Left forelimb (tissue), 1 donor: Measurements from ENCODE around the gene SNAPC2.
"Not testable (repeated sequence)": the region's sequence is repeated elsewhere in the genome, so short reads cannot be mapped to it uniquely, and the experiment has no call there.

ENCODE experiments used
- DNase-seq: peaks from one replicate; pipeline ENCODE4 v3.0.0-alpha.2; 2018; ENCODE audit warnings: low spot score

SNAPC2 gene

DNA sequence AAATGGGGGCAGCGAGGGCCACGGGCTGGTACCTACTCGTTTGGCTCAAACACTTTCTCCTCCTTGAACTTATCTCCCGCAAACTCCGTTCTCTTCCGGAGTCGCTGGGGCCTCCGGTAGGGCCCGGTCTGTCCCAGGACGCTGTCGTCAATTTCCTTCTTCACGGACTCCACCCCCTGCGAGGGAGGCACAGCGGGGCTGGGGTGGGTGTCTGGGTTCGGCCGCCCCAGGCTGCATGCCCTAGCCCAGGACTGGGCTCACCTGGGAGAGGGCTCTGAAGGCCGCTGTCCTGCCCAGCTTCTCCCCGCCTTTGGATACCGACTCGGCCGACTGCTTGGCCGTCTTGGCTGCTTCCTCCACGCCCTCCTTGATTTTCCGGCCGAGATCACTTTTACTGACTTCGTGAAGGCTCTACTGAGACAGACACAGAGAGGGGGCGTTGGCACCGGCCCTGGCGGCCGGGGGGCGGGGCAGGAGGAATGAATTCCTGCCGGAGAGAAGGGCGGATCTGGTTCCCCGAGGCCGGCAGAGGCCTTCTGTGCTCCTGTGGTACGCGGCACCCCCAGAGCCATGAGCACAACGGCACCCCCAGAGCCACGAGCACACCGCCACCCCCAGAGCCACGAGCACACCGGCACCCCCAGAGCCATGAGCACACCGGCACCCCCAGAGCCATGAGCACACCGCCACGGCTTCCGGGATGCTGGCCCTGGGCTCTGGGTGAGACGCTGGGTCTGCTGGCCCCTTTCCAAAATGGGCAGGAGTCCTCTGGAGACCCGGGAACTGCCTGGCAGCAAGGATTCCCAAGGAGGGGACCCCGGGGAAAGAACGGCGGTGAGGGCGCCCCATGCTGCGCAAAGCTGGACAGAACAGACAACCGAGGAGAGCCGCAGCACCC lies 13.9 kb downstream of the SNAPC2 start:
- DNase-seq: no peak

DNA sequence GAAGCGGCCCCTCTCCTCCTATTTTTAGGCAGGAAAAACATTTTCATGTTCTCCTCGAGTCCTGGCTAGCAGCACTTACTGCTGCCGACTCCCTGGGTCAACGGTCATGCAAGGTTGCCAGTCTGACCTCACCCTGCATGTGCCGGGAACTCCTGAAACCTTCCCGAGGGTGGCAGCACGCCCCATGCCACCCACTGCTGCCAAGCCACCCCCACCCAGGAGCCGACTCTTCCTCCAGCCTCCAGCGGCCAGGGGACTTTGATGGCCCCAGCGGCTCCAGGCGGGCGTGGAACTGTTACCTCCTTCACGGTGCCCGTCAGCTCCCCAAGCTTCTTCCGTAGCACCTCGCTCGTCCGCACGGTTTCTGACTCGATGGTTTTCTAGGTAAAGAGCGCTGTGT lies 14.6 kb downstream of the SNAPC2 start:
- no peak for DNase-seq

DNA sequence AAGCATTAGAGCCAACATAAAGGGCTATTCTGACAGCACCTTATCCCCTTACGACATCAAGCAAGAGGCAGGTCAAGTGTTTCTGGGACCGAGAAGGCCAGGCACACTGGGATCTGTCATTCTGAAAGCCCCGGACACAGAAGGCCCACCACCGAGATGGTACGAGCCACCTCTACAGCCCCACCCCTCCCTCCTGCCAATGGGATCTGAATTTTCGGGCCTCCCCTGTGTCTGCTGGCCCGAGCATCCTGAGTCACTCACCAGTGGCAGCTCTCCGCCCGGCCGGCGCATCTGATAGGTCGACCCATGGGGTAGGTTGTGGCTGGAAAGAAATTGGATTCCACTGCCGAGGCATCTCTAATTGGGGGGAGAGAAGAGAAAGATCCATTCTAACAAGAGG lies 20.7 kb downstream of the SNAPC2 start:
- no peak for DNase-seq

DNA sequence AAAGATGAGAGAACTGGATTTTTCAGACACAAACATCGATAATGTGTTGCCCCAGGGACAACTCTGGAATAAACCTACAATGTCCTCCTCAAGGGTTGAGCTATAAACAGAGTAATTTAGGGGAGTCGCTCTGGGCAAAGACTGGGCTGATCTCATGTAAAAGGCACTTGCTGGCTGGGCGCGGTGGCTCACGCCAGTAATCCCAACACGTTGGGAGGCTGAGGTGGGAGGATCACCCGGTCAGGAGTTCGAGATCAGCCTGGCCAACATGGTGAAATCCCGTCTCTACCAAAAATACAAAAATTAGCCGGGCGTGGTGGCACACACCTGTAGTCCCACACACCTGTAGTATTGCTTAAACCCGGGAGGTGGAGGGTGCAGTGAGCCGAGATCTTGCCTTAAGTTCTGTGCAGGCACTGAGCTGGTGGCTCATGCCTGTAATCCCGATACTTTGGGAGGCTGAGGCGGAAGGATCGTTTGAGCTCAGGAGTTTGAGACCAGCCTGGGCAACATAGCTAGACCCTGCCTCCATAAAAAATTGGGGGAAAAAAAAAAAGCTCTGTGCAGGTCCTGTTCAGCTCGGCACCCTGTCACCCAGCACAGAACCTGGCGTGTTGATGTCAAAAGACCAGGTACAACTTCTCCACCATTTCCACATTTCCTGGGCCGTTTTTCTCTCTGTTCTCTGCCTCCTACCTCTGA lies 21.9 kb downstream of the SNAPC2 start:
- DNase-seq: no peak

DNA sequence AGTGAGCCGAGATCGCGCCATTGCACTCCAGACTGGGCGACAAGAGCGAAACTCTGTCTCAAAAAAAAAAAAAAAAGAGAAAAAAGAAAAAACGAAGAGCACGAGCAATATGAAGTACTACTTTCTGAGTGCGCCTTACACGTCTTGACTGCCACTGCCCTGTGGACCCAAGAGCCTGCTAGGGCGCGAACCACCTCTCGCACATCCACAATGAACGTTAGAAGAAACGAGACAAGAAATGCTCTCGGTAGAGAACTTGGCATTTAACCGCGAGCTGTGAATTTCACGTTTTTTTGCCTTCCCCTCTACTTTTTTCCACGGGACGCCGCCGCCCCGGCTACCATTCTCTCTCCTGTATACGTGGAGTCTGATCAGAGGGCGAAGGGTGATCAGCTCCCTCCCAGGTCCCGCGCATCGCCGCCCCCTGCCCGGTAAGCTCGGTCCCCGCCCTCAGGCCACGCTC lies 22.9 kb downstream of the SNAPC2 start:
- DNase-seq: no peak

DNA sequence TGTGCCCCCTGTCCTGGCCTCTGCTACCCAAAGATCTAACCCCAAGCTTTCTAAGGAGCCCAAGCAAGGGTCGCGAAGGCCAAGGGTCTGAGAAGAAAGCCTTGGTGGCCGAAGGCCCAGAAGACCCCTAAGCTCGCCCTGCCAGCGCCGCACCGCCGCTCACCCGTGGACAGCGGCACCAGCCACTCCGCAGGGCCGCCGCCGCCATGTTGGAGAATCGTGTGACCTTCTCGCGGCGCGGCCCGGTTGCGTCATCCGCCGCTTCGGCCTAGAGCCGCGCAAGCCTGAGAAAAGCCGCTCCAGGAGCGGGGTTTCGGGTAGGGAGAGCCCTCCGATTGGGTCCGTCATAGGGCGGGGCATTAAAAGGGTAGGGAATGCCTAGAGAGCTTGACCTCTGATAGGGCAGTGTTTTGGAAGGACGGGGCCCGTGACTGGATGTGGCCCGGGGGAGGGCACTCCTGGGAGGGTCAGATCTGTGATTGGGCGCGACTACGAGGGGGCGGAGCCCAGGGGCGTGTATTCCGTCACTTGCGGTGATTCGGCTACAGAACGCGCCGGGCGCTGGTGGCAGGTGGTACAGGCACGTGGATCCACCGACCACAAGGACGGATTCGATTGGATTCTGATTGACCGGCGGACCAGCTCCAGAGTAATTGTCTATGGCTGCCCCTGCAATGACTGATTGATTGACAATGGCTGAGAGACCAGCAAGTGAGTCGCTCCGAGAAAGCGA lies 23.5 kb downstream of the SNAPC2 start, which contains the start of gene TIMM44:
Gene TIMM44 (minus strand): TSS at position 223 of the 733 bp plus-strand sequence. CDS start 15 bp downstream, at position 208.
- peak; percentile 99 for DNase-seq

DNA sequence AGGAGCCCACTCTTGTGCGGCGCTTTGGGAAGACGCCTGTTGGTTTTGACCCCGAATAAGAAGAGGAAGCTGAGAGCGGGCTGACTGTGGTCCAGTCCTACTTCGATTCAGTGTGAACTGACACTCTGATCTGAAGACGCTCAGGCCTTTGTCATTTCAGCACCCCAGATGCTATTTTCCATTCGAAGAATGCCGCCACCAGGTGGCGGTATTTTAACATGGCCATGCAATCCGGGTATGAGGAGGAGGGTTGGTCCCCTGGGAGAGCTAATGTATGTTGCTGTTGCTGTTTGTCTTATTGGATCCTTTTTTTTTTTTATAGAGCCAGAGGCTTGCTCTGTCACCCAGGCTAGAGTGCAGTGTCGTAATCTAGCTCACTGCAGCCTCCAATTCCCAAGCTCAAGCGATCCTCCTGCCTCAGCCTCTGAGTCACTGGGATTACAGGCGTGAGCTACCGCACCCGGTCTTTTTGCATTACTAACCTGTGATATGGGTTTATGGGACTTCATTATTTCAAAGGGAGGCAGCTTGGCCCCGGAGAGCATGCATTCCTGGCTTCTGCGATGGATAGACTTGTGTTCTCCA lies 24.1 kb downstream of the SNAPC2 start:
- peak; percentile 87 for DNase-seq

DNA sequence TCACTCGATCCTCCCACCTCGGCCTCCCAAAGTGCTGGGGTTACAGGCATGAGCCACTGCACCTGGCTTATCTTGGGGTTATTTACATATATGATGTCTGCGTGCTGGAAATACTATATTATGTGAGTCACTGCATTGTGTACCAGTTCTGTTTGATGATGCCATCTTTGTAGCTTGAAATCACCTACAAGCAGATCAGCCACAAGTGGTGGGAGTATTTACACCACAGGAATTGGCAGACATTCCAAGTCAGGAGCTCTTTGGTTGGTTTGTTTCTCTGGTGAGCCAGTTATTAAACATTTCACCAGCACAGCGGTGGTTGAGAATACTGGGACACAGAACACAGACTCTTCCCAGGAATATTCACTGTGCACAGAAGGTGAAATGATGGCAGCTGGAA lies 27.8 kb downstream of the SNAPC2 start:
- DNase-seq: no peak

DNA sequence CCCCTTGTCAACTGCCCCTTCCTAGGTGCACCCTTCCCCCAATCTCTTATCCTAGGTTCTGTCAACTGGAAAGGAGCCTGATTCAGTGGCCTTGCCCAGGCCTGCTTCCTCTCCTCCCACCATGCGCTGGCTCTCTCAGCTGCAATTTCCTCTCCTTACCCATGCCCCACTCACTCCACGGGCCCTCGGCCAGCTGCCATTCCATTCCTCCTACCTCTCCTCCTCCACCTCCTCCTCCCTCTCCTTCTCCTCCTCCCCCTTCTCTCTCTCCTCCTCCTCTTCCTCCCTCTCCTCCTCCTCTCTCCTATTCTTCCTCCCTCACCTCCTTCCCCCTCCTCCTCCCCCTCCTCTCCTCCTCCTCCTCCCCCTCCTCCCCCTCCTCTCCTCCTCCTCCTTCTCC lies 32.9 kb downstream of the SNAPC2 start:
- DNase-seq: no peak

DNA sequence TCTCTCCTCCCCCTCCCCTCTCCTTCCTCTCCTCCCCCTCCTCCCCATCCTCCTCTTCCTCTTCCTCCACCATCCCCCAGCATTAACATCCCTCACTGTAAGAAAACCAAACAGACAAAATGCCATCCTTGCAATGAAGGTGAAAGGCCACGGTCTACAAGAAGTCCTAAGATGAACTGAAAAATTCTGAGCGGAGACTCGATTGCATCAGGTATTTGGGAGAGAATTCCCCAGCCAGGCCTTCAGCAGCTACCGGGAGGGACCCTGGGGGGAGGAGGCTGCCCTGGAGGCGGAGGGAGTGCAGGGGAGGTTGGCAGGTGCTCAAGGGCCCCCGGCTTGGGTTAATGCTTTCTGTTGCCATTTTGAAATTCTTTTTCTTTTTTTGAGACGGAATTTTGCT lies 33.4 kb downstream of the SNAPC2 start:
- no peak for DNase-seq

DNA sequence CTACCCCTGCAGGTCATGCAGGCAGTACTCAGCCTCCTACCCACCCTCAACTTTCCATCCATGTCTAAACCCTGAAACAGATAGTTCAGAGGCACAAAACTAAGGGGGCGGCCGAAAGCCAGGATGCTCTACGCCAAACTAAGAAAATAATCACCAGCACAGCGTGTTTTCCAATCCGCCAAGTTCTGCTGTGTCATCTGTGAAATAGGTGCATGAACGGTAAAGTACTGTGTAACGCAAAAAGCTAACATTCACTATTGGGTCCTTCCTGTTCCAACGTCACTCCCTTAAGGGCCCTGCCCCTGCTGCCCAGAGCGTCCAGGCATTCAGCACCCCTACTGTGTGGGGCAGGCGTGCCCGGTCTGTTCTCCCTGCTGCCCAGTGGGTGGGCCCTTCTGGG lies 35.6 kb downstream of the SNAPC2 start:
- no peak for DNase-seq

DNA sequence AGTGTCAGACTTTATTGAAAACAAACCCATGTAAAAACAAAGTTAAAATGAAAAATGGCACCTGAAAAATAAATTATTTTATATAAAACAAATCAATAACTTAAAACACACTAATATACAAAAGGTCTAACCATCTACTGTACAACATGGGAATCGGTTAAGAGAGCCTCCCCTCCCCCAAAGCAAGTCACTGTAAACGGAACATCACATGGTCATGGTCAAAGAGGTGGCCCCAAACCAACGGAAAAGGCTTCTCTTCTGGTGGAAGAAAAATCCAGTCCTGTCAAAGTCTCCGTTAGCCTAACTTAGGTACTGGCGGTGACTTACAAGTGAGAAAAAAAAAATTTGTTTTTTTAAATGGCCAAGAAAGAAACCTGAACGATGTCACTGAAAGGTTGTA lies 39.1 kb downstream of the SNAPC2 start:
- no peak for DNase-seq

DNA sequence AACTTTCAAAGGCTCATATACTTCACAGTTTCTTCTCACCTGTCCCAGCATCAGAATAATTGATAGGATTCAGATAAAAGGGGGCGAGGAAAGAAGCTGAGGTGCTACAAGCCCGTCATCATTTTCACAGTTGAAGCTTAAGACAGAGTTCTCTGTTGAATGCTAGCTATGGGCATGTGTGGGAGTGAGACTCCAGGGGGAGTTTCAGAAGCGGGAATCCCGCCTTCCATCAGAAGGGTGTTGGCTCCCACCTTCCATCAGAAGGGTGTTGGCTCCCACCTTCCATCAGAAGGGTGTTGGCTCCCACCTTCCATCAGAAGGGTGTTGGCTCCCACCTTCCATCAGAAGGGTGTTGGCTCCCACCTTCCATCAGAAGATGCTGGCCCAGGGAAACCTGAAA lies 40.9 kb downstream of the SNAPC2 start:
- DNase-seq: not testable (repeated sequence)

DNA sequence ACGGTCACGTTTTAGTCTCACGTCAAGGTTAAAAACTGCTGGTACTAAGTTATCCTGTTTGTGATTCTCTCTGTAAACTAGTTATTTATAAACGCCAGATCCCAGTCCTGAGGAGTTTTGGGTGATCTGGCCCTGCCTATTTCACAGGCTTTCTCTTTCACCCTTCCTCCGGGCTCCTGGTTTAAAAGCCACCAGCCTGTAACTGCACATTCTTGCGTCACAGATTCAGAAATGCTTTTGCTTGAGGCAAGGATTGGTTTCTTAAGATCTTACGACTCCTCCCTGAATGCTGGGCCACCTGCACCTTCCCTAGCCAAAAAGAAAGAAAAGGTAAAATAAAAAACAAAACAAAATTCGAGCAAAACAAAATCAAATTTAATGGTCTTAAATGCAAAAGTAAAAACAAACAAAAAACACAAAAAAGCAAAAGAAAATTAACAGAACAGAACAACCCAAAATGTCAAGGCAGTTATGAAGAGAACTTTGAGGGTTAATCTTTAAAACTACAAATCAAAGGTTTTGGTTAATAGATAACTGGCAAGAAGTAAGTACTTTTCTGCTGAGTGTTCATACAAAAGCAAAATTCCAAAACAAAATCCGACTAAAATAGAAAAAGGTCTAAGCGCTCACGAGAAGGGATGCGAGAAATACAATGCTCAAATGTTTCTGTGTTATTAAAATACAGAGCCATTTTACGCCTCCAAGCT lies 41.9 kb downstream of the SNAPC2 start:
- no peak for DNase-seq

DNA sequence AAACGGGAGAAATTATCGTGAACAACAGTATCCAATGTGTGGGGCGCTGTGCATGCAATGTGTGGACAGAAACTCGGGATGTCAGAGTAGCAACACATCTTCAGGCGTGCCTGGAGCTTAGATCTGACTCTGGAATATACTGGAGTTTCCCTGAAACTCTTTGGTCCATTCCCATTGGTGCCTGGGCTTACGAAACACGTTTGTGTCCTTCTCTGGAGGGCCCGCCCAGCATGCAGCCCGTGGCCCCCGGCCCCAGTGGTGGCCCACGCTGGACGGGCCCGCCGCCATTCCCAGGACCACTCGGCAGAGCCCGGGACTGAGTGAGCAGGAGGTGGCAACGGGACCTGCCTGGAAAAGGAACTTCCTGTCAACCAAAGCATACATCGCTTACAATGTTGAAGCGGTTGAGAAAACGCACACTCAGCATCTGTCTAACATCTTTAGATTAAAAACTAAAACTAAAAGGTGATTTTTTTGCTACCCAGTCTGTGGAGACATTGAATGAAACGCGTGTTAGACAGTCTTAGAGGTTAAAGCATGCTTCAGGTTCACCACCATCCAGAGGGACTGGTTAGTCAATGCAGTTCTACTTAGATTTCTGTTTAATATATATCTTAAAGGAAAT lies 42.6 kb downstream of the SNAPC2 start:
- no peak for DNase-seq

DNA sequence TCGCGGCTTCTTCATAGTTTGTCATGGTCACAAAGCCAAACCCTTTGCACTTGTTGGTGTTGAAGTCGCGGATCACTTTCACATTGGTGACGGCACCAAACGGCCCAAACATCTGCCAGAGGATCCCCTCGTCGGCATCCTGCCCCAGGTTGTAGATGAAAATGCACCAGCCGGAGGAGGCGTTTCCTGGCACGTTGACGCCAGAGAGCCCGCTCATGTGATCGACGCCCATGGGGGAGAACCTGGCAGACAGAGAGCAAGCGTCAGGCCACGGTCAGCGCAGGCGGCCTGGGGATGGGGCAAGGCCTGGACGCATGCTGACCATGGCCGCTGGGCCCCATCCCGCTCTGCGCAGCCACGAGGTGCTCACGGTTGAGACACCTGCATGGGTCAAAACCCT lies 43.4 kb downstream of the SNAPC2 start:
- no peak for DNase-seq

DNA sequence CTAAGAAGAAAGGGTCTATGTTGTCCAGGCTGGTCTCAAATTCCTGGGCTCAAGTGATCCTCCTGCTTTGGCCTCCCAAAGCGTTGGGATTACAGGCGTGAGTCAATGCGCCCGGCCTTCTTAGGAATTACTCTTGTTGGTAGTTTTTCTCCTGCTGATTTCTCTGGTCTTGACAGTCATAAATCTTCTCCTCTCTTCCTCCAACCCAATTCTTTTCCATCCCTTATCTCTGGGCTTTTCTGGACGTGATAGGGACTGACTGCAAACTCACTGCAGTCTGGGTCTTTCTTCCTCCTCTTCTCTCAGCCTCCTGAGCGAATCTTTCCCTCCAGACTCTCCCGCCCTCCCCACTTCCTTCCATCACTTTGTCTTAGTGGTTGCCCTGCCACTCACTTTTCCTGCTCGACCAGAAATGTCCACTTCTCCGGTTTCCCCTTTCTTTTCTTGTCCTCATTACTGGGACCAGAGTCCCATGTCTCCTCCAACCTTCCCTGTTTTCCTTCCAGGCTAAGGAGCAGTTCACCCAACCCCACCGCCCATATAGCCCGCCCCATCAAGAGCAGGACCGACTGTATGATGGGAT lies 45.2 kb downstream of the SNAPC2 start:
- no peak for DNase-seq

DNA sequence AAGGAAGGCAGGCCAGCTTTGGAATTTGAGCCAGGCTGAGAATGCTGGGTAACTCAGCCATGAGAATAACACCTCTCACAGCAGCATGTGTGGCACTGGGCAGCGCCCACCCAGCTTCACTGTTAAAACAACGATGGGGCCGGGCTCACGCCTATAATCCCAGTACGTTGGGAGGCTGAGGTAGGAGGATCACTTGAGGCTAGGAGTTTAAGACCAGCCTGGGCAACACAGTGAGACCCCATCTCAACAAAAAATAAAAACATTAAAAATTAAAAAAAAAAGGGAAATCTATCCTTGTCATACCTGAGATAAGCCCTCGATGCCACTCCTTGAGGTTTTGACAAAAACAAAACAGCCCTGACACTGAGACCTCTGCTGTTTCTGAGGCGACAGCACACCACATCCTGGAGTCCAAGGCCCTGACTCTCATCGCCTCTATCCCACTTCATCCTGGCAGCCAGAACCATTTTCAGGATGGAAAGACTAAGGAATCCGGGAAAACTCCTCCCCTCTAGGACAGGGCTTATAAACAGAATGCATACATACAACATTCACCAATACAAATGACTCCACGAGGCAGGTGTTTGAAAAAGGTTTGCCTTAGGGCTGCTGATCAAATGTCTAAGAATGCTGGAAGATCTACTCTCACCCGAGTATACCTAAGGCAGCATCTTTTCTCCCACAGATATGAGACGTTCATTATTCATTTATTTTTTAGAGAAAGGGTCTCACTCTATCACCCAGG lies 46.0 kb downstream of the SNAPC2 start:
- DNase-seq: no peak

DNA sequence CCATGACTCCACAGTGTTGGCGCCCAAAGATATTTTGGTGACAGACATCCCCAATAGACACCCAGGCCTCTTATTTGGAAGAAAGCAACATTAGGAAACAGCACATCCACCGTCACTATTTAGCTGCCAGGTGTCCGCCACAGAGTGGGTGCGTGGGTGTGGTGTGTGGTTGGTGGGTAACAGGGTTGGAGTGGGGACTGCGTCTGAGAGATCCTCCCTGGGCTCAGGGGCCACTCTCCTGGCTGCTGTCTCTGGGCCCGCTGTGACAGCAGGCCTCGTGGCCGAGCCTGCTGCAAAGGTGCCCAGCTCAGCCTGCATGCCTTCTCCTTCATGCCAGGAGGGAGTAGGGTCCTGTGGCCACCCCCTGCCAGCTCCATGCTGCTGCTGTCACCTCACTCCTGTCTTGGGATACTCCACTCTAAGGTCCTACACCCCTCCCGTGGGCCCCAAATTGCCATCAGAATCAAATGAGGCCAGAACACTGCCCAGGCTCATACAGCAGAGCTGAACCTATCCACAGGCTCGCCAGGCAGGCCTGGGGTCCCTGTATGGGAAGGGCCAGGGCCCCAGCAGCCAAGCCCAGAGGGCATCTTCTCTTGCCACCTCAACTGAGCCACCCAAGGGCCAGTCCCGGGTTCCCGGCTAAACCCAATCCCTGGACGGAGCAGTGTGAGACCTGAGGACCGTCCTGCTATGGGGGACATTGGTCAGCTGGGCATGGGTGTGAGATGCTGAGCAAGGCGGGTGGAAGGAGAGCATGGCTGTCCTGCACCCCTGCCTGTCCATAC lies 48.1 kb downstream of the SNAPC2 start:
- DNase-seq: no peak
